PC-3 (cell line): ENCODE measurements around the gene MMP24OS. TPM values are rescaled to one million over a fixed set of nuclear protein-coding genes. Genes with fewer than 3 reads are reported as not detected.

ENCODE experiments used
- ATAC-seq: fragments of 200-7000 bp; cut with Tn5 transposase; 2 replicates; pipeline ENCODE4 v1.9.1; 2020; ENCODE audit warnings: mild to moderate bottlenecking, moderate library complexity
- BruUV-seq: library from RNA; stranded (reverse); fragments of 400-500 nt; replicated peaks from 2 replicates; lab custom pipeline; 2021; lab: Mats Ljungman, UMichigan
- CTCF ChIA-PET: fragments of 300-600 bp; sonication (Branson Sonifier 250); formaldehyde crosslinking; loops from one replicate; lab custom pipeline; 2022; ENCODE audit warnings: antibody characterized with exemption; lab: Charles Lee
- POLR2A ChIA-PET: fragments of 300-600 bp; sonication (Branson Sonifier 250); formaldehyde crosslinking; loops from one replicate; lab custom pipeline; 2022; ENCODE audit warnings: antibody characterized with exemption; ENCODE audit not compliant: unreplicated experiment; lab: Charles Lee
- DNase-seq: peaks from one replicate; pipeline ENCODE4 v3.0.0-alpha.2; 2015
- H2AFZ ChIP-seq: fragments of 300-600 bp; sonication (generic); 2 replicates; pipeline ENCODE4 v1.6.0; 2016; ENCODE audit warnings: antibody characterized with exemption, low read length
- H3F3A ChIP-seq: fragments of 300-600 bp; sonication (generic); one replicate; pipeline ENCODE4 v1.6.0; 2017; ENCODE audit warnings: antibody characterized with exemption, low read length, control low read depth, mild to moderate bottlenecking; ENCODE audit not compliant: unreplicated experiment
- H3K27ac ChIP-seq: fragments of 300-600 bp; sonication (generic); 2 replicates; pipeline ENCODE4 v1.5.1; 2016; ENCODE audit warnings: mild to moderate bottlenecking, low read length
- H3K27me3 ChIP-seq: fragments of 300-600 bp; sonication (generic); 2 replicates; pipeline ENCODE4 v1.6.1; 2016; ENCODE audit warnings: low read length, mixed read lengths
- H3K36me3 ChIP-seq: fragments of 300-600 bp; sonication (generic); 2 replicates; pipeline ENCODE4 v1.6.1; 2016; ENCODE audit warnings: low read depth, mixed run types, low read length, mixed read lengths
- H3K4me1 ChIP-seq: fragments of 300-600 bp; sonication (generic); 2 replicates; pipeline ENCODE4 v1.5.1; 2016; ENCODE audit warnings: low read length; ENCODE audit not compliant: insufficient read depth
- H3K4me2 ChIP-seq: fragments of 300-600 bp; sonication (generic); 2 replicates; pipeline ENCODE4 v1.6.0; 2016; ENCODE audit warnings: low read length
- H3K4me3 ChIP-seq: fragments of 300-600 bp; sonication (generic); 2 replicates; pipeline ENCODE4 v1.5.1; 2016; ENCODE audit warnings: mild to moderate bottlenecking, low read length, mixed read lengths
- H3K79me2 ChIP-seq: fragments of 300-600 bp; sonication (generic); 2 replicates; pipeline ENCODE4 v1.6.1; 2017; ENCODE audit warnings: low read length, mixed read lengths
- H3K9ac ChIP-seq: fragments of 300-600 bp; sonication (generic); 2 replicates; pipeline ENCODE4 v1.6.0; 2016; ENCODE audit warnings: mild to moderate bottlenecking, low read length
- H3K9me2 ChIP-seq: fragments of 300-600 bp; sonication (generic); replicated peaks from 2 replicates; pipeline ENCODE4 v1.6.1; 2016; ENCODE audit warnings: mixed run types, low read length, mixed read lengths
- H3K9me3 ChIP-seq: fragments of 300-600 bp; sonication (generic); 2 replicates; pipeline ENCODE4 v1.6.1; 2016; ENCODE audit warnings: low read length, mixed read lengths
- H4K20me1 ChIP-seq: fragments of 300-600 bp; sonication (generic); 2 replicates; pipeline ENCODE4 v1.6.1; 2016; ENCODE audit warnings: low read length, mixed read lengths
- CTCF ChIP-seq: fragments of 300-600 bp; sonication (generic); conservative IDR thresholded peaks from 2 replicates; pipeline ENCODE4 v1.5.1; 2017; ENCODE audit warnings: antibody characterized with exemption, low read depth, mild to moderate bottlenecking, low read length
- EZH2 ChIP-seq: fragments of 300-600 bp; sonication (generic); IDR thresholded peaks from one replicate; pipeline ENCODE4 v1.6.1; 2017; ENCODE audit warnings: antibody characterized with exemption, mild to moderate bottlenecking, low read length; ENCODE audit not compliant: unreplicated experiment
- EZH2phosphoT487 ChIP-seq: fragments of 300-600 bp; sonication (generic); IDR thresholded peaks from 2 replicates; pipeline ENCODE4 v1.6.1; 2018; ENCODE audit warnings: mild to moderate bottlenecking, antibody characterized with exemption, low read length, borderline replicate concordance
- intact Hi-C: fragments of 100-400 bp; cut with micrococcal nuclease; formaldehyde crosslinking; loops from 2 replicates; pipeline ENCODE4 v1.9.0; 2023
- total RNA-seq: library from RNA; depleted of rRNA; stranded (reverse); fragments of >200 nt; gene quantifications from 2 replicates; pipeline ENCODE4 v1.2.3, GENCODE V29; 2014

Gene MMP24OS
- total RNA-seq, 1 experiment from 2014 or later: 19.5 TPM

GRCh38 chr20:35273449-35274171 lies 4.3 kb downstream of the MMP24OS start:
- POLR2A ChIA-PET: no interaction called here

GRCh38 chr20:35271904-35272303 lies 6.0 kb downstream of the MMP24OS start:
- TF ChIP-seq CTCF (no peak), EZH2 (no peak), EZH2phosphoT487 (no peak)
- H3K27ac ChIP-seq: no peak overlapping the region
- CTCF ChIA-PET: interaction anchor here (0.5 kb wide), 1 partner anchor 167 kb away, joined by 10 read pairs; no protein-coding TSS in a partner anchor
- H2AFZ ChIP-seq: no peak overlapping the region
- peaks cover 7% of the 10 kb centered on the region; the same call in 1 of the 2 replicates for H3K36me3 ChIP-seq
- no peak overlapping the region for H3K9ac ChIP-seq
- no peaks in the 10 kb centered on the region for H3K27me3 ChIP-seq
- no peak overlapping the region for H3K4me2 ChIP-seq
- no TSS peak for BruUV-seq
- peaks cover 6% of the 10 kb centered on the region for H3K79me2 ChIP-seq
- intact Hi-C loops: no loop called here
- no peaks in the 10 kb centered on the region for H4K20me1 ChIP-seq
- H3F3A ChIP-seq: no peaks in the 10 kb centered on the region
- no peaks in the 10 kb centered on the region for H3K9me3 ChIP-seq
- H3K4me3 ChIP-seq: no peak overlapping the region
- H3K9me2 ChIP-seq: no peaks in the 10 kb centered on the region
- ATAC-seq: no peak
- no peak for DNase-seq
- POLR2A ChIA-PET: no interaction called here
- H3K4me1 ChIP-seq: peaks cover 4% of the 10 kb centered on the region

More at GRCh38 chr20:35273449-35274171, 4.3 kb downstream of the MMP24OS start:
- no TSS peak for BruUV-seq
- H3K4me3 ChIP-seq: no peak overlapping the region
- H3K9me3 ChIP-seq: no peaks in the 10 kb centered on the region
- H3K36me3 ChIP-seq: peaks cover 9% of the 10 kb centered on the region
- no peak overlapping the region for H2AFZ ChIP-seq
- H3K27ac ChIP-seq: no peak overlapping the region
- no peak for ATAC-seq
- CTCF ChIA-PET: no interaction called here
- H3K27me3 ChIP-seq: no peaks in the 10 kb centered on the region
- H3K4me2 ChIP-seq: no peak overlapping the region
- H3K9ac ChIP-seq: no peak overlapping the region
- no peak for DNase-seq
- TF ChIP-seq EZH2phosphoT487 (no peak), EZH2 (no peak), CTCF (no peak)
- intact Hi-C loops: no loop called here
- H3K79me2 ChIP-seq: peaks cover 12% of the 10 kb centered on the region
- peaks cover 4% of the 10 kb centered on the region for H3F3A ChIP-seq
- H4K20me1 ChIP-seq: no peaks in the 10 kb centered on the region
- H3K4me1 ChIP-seq: peaks cover 12% of the 10 kb centered on the region
- H3K9me2 ChIP-seq: no peaks in the 10 kb centered on the region
